ENCODE measurements around the gene DIP2C. TPM values are rescaled to one million over a fixed set of nuclear protein-coding genes. Genes with fewer than 3 reads are reported as not detected.
"Not testable (repeated sequence)": the region's sequence is repeated elsewhere in the genome, so short reads cannot be mapped to it uniquely, and the experiment has no call there.

DIP2C gene
- 21.6 TPM for polyA plus RNA-seq (ENCODE audit: insufficient read length)
- long read RNA-seq, donor 1: 0 reads
- long read RNA-seq, donor 2, full-length matches to known transcripts: 1 of 6 reads
- long read RNA-seq, donor 2, partial matches to known transcripts: 5 of 6 reads
- long read RNA-seq, donor 2, other reads (novel, unspliced or antisense): 0 of 6 reads
- long read RNA-seq, donor 3: 0 reads
- long read RNA-seq, donor 4: 0 reads
- long read RNA-seq, donor 5, full-length matches to known transcripts: 2 of 2 reads
- long read RNA-seq, donor 5, partial matches to known transcripts: 0 of 2 reads
- long read RNA-seq, donor 5, other reads (novel, unspliced or antisense): 0 of 2 reads
- long read RNA-seq, donor 6: 0 reads
- long read RNA-seq, donor 7, full-length matches to known transcripts: 1 of 1 reads
- long read RNA-seq, donor 7, partial matches to known transcripts: 0 of 1 reads
- long read RNA-seq, donor 7, other reads (novel, unspliced or antisense): 0 of 1 reads
- long read RNA-seq, donor 8: 0 reads

- DNase-seq: peak; percentile 59
Measured at GRCh38 chr10:689452-690371, at the start of gene DIP2C. DIP2C (minus strand) TSS chr10:689668; CDS start chr10:689578, 90 bp downstream.

GRCh38 chr10:734481-734880 is 45.0 kb upstream of the DIP2C start:
- DNase-seq: no peak

GRCh38 chr10:733086-733485 is 43.6 kb upstream of the DIP2C start:
- no peak for DNase-seq

- DNase-seq: no peak
Measured at GRCh38 chr10:729213-729612, 39.7 kb upstream of the DIP2C start.

- no peak for DNase-seq
Measured at GRCh38 chr10:728603-729002, 39.1 kb upstream of the DIP2C start.

GRCh38 chr10:727162-727790 is 37.8 kb upstream of the DIP2C start:
- DNase-seq: no peak

GRCh38 chr10:725786-726185 is 36.3 kb upstream of the DIP2C start:
- no peak for DNase-seq

- no peak for DNase-seq
Measured at GRCh38 chr10:725302-725701, 35.8 kb upstream of the DIP2C start.

- DNase-seq: no peak
Measured at GRCh38 chr10:723973-724372, 34.5 kb upstream of the DIP2C start.

GRCh38 chr10:722281-723060 is 33.0 kb upstream of the DIP2C start:
- no peak for DNase-seq

- no peak for DNase-seq
Measured at GRCh38 chr10:718143-718700, 28.8 kb upstream of the DIP2C start.

GRCh38 chr10:717458-717857 is 28.0 kb upstream of the DIP2C start:
- DNase-seq: no peak

- no peak for DNase-seq
Measured at GRCh38 chr10:716821-717220, 27.4 kb upstream of the DIP2C start.

- no peak for DNase-seq
Measured at GRCh38 chr10:714214-714613, 24.7 kb upstream of the DIP2C start.

GRCh38 chr10:712575-712974 is 23.1 kb upstream of the DIP2C start:
- no peak for DNase-seq

- DNase-seq: no peak
Measured at GRCh38 chr10:712089-712488, 22.6 kb upstream of the DIP2C start.

GRCh38 chr10:707861-708260 is 18.4 kb upstream of the DIP2C start:
- DNase-seq: no peak

- DNase-seq: no peak
Measured at GRCh38 chr10:707456-707855, 18.0 kb upstream of the DIP2C start.

- DNase-seq: no peak
Measured at GRCh38 chr10:703118-703517, 13.7 kb upstream of the DIP2C start.

- DNase-seq: not testable (repeated sequence)
Measured at GRCh38 chr10:700183-700582, 10.7 kb upstream of the DIP2C start.
